Mesothelial cell of epicardium (in vitro differentiated cells): Measurements from ENCODE around the gene C19orf25. TPM values are rescaled to one million over a fixed set of nuclear protein-coding genes. Genes with fewer than 3 reads are reported as not detected.

ENCODE experiments used
- DNase-seq, 2 experiments: peaks; one replicate each; pipeline ENCODE4 v3.0.0; 2021; ENCODE audit warnings: low spot score in 2 of 2; ENCODE audit not compliant: unreplicated experiment in 2 of 2
- H3K27ac Mint-ChIP-seq: 2 replicates; pipeline ENCODE4 v1.8.0; 2021; ENCODE audit warnings: mixed read lengths
- H3K27me3 Mint-ChIP-seq: 2 replicates; pipeline ENCODE4 v1.8.0; 2021; ENCODE audit warnings: low read depth, mixed read lengths
- H3K36me3 Mint-ChIP-seq: 2 replicates; pipeline ENCODE4 v1.8.0; 2021; ENCODE audit warnings: mixed read lengths
- H3K4me1 Mint-ChIP-seq: 2 replicates; pipeline ENCODE4 v1.8.0; 2021; ENCODE audit warnings: mixed read lengths
- H3K4me3 Mint-ChIP-seq: 2 replicates; pipeline ENCODE4 v1.8.0; 2021; ENCODE audit warnings: mild to moderate bottlenecking, moderate library complexity, mixed read lengths
- H3K9me3 Mint-ChIP-seq: 2 replicates; pipeline ENCODE4 v1.8.0; 2021; ENCODE audit warnings: mixed read lengths
- total RNA-seq: library from RNA; stranded (reverse); gene quantifications from 3 replicates; pipeline ENCODE4 v1.2.1, GENCODE V29; 2021
- TF ChIP-seq, protein P1 (sequence below): fragments of 200-600 bp; sonication (generic); IDR thresholded peaks from one replicate; pipeline ENCODE4 v1.5.0; 2021; ENCODE audit warnings: antibody characterized with exemption; ENCODE audit not compliant: unreplicated experiment

The C19orf25 gene
- total RNA-seq, 1 donor from 2014 or later = 29.4 TPM

DNA sequence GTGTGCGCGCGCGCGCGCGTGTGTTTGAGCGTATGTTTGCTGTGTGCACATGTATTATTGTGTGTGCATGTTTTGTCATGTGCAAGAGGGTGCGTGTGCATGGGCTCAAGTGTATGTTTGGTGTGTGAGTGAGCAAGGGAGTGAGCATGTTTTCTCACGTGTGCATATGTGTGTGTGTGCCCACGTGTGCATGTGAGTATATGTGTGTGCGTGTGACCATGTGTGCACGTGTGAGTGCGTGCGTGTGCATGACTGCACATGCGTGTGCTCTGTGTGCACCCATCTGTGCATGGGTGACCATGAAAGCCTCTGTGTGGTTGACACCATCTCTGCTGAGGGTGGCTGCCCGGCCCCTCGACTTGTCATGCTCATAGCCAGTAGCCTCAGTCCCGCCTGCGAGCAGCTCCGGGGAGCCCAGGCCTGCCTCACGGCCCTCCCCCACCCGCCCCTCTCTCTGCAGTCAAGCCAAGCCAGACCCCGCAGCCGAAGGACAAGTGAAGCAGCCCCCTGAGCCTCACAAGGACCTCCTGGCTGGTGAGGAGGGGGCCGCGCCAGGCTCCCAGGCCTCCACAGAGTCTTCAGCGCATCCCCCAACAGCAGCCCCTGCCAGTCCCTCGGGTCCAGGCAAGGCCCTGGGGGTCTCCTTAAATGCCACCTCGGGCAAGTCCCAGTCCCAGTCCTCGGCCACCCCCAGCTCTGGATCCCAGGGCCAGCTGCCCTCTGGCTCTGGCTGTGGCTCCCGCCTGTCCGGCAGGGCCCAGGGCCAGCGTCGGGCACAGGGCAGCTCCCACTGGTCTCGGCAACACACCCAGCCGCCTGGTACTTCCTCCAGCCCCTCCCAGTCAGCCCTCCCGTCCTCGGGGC is 17.9 kb upstream of the C19orf25 start:
- no peak overlapping the region for H3K4me3 Mint-ChIP-seq
- DNase-seq = no peak
- H3K9me3 Mint-ChIP-seq = no peaks in the 10 kb centered on the region
- TF ChIP-seq, protein P1, sequence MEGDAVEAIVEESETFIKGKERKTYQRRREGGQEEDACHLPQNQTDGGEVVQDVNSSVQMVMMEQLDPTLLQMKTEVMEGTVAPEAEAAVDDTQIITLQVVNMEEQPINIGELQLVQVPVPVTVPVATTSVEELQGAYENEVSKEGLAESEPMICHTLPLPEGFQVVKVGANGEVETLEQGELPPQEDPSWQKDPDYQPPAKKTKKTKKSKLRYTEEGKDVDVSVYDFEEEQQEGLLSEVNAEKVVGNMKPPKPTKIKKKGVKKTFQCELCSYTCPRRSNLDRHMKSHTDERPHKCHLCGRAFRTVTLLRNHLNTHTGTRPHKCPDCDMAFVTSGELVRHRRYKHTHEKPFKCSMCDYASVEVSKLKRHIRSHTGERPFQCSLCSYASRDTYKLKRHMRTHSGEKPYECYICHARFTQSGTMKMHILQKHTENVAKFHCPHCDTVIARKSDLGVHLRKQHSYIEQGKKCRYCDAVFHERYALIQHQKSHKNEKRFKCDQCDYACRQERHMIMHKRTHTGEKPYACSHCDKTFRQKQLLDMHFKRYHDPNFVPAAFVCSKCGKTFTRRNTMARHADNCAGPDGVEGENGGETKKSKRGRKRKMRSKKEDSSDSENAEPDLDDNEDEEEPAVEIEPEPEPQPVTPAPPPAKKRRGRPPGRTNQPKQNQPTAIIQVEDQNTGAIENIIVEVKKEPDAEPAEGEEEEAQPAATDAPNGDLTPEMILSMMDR = no peak
- no peak overlapping the region for H3K27ac Mint-ChIP-seq
- H3K36me3 Mint-ChIP-seq = no peaks in the 10 kb centered on the region
- peaks cover 5% of the 10 kb centered on the region for H3K4me1 Mint-ChIP-seq
- peaks cover 30% of the 10 kb centered on the region for H3K27me3 Mint-ChIP-seq

DNA sequence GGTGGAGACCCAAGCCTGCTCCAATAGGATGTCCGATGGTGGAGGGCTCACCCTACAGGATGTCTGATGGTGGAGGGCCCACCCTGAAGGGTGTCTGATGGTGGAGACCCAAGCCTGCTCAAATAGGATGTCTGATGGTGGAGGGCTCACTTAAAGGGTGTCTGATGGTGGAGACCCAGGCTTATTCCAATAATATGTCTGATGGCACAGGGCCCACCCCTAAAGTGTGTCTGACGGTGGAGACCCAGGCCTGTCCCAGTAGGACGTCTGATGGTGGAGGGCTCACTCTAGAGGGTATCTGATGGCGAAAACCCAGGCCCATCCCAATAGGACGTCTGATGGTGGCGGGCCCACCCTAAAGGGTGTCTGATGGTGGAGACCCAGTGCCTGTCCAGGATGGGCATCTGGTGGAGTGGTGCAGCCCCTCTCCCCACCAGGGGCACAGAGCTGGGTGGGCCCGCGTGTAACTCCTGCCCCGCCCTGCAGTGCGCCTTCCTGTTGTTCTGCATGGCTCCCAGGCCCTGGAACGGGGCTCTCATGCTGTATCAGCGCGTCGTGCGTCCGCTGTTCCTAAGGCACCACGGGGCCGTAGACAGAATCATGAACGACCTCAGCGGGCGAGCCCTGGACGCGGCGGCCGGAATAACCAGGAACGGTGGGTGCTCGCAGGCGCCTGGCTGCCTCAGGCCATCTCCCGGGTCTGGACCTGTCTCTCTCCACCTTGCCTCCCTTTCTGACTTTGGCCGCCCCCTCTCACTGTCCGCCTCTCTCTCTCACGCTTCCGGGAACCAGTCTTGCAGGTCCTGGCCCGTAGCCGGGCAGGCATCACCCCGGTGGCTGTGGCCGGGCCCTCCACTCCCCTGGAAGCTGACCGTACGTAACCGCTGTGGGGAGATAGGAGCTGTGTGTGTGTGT is 17.0 kb upstream of the C19orf25 start:
- Mint-ChIP-seq H3K4me3 (no peak overlapping the region), H3K27ac (no peak overlapping the region), H3K27me3 (peaks cover 32% of the 10 kb centered on the region), H3K4me1 (peaks cover 9% of the 10 kb centered on the region), H3K9me3 (no peaks in the 10 kb centered on the region), H3K36me3 (no peaks in the 10 kb centered on the region)
- DNase-seq = no peak
- TF ChIP-seq, protein P1 = no peak

DNA sequence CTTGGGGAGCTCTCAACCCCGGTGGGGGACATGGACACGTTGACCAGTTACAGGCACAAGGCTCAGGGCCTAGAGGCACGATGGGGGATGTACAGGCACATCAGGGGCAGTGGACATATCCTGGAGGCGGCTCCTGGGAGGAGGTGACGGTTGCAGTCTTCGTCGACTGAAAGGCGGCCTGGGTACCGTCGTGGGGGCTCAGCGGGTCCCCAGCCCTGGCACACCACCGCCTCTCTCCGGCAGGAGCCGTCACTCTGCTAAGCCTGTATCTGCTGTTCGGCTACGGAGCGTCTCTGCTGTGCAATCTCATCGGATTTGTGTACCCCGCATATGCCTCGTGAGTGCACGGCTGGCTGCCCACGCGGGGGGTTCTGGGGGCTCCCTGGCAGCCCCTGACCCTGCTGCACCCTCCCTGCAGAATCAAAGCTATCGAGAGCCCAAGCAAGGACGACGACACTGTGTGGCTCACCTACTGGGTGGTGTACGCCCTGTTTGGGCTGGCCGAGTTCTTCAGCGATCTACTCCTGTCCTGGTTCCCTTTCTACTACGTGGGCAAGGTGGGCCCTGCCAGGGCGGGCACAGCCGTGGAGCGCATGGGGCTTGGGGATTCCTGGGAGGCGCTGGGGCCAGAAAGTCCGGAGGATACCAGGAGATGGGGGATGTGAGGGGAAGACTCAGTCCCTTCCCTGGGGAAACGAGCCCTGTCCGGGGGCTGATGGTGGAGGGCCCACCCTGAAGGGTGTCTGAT is 16.2 kb upstream of the C19orf25 start:
- peaks cover 31% of the 10 kb centered on the region for H3K27me3 Mint-ChIP-seq
- no peak for DNase-seq
- peaks cover 9% of the 10 kb centered on the region for H3K4me1 Mint-ChIP-seq
- H3K4me3 Mint-ChIP-seq = no peak overlapping the region
- no peak overlapping the region for H3K27ac Mint-ChIP-seq
- H3K36me3 Mint-ChIP-seq = no peaks in the 10 kb centered on the region
- no peaks in the 10 kb centered on the region for H3K9me3 Mint-ChIP-seq
- TF ChIP-seq, protein P1 = no peak

DNA sequence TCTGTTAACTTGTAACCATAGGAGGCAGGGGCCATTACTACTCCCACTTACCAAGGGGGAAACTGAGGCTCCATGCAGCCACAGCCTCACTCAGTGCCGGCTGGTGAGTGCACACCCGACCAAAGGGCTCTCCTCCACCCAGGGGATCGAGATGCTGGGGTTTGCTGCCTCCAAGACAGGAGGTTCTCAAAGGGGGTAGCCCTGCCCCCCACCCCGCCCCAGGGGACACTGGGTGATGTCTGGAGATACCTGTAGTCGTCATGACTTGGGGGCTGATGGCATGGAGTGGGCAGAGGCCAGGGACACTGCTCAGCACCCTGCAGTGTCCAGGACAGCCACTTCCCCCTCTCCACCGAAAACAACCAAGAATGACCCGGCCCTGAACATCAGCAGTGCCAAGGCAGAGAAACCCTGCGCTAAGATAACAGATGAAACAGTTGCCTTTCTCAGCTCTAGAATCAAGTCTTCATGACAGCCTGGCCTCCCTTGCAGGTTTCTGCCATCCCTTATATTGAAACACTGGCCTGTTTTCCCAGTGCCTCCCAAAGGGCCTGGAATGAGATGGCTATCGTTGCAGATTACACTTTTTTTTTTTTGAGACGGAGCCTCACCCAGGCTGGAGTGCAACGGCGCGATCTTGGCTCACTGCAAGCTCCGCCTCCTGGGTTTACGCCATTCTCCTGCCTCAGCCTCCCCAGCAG is 15.2 kb upstream of the C19orf25 start:
- Mint-ChIP-seq H3K36me3 (no peaks in the 10 kb centered on the region), H3K27ac (no peak overlapping the region)
- DNase-seq = no peak

More for the DNA sequence above, 15.2 kb upstream of the C19orf25 start:
- H3K9me3 Mint-ChIP-seq = no peaks in the 10 kb centered on the region
- peaks cover 31% of the 10 kb centered on the region for H3K27me3 Mint-ChIP-seq
- H3K4me1 Mint-ChIP-seq = peaks cover 14% of the 10 kb centered on the region
- TF ChIP-seq, protein P1 = no peak
- H3K4me3 Mint-ChIP-seq = no peak overlapping the region
